HepG2 (cell line): ENCODE results near the gene SEMA4C. TPM values are rescaled to one million over a fixed set of nuclear protein-coding genes. Genes with fewer than 3 reads are reported as not detected.

Experiments used
- ATAC-seq: fragments of 200-7000 bp; cut with Tn5 transposase; 3 replicates; pipeline ENCODE4 v1.9.1; 2020; ENCODE audit warnings: mild to moderate bottlenecking, moderate library complexity
- BruUV-seq: library from RNA; stranded (reverse); fragments of 400-500 nt; replicated peaks from 2 replicates; lab custom pipeline; 2021; lab: Mats Ljungman, UMichigan
- CTCF ChIA-PET: fragments of 300-600 bp; formaldehyde crosslinking; extraction: SDS; loops from one replicate; lab custom pipeline; 2021; ENCODE audit warnings: low total read pairs, inconsistent platforms, low intra/inter-chr PET ratio; lab: Yijun Ruan, JAX
- POLR2A ChIA-PET: fragments of 350-600 bp; sonication (Branson Sonifier 250); formaldehyde crosslinking; loops from one replicate; lab custom pipeline; 2020; ENCODE audit warnings: antibody characterized with exemption, inconsistent platforms; lab: Yijun Ruan, JAX
- DNase-seq: peaks from one replicate; pipeline ENCODE4 v3.0.0-alpha.2; 2015; ENCODE audit warnings: low spot score
- FAIRE-seq: peaks from 3 replicates; lab custom pipeline; 2011; peaks lifted over from hg19 to GRCh38; lab: Jason Lieb, UNC
- H2AFZ ChIP-seq: one replicate; pipeline ENCODE4 v1.6.1; 2011; ENCODE audit warnings: low read length, inconsistent platforms
- H3K27ac ChIP-seq: fragments of 300-600 bp; 3 replicates; pipeline ENCODE4 v1.8.0; 2011; ENCODE audit warnings: mixed run types, mild to moderate bottlenecking, mixed read lengths, low read length, inconsistent platforms; ENCODE audit not compliant: insufficient read depth; ENCODE audit errors: extremely low read length
- H3K27me3 ChIP-seq, 2 experiments: fragments of 200-600 bp in 1 of 2; 2 replicates in 1 of 2; 3 replicates in 1 of 2; pipeline versions ENCODE4 v1.6.0 to v1.8.0; 2011; ENCODE audit warnings: low read length in 2 of 2, mild to moderate bottlenecking in 2 of 2, moderate library complexity in 2 of 2, inconsistent platforms in 1 of 2; ENCODE audit not compliant: insufficient read depth in 2 of 2, control insufficient read depth in 1 of 2
- H3K36me3 ChIP-seq, 2 experiments: fragments of 200-600 bp in 1 of 2; replicated peaks in 1 of 2; 2 replicates in 1 of 2; 3 replicates in 1 of 2; pipeline versions ENCODE4 v1.5.1 to v1.8.0; 2011; ENCODE audit warnings: low read length in 2 of 2, inconsistent platforms in 1 of 2; ENCODE audit not compliant: insufficient read depth in 2 of 2, control insufficient read depth in 1 of 2
- H3K4me1 ChIP-seq: 2 replicates; pipeline ENCODE4 v1.5.1; 2012; ENCODE audit warnings: low read length, inconsistent platforms; ENCODE audit not compliant: insufficient read depth
- H3K4me2 ChIP-seq: 2 replicates; pipeline ENCODE4 v1.6.0; 2011; ENCODE audit warnings: low read depth, low read length, inconsistent platforms
- H3K4me3 ChIP-seq, 3 experiments: fragments of 200-600 bp in 1 of 3; sonication (generic), shearing (Covaris generic) in 1 of 3; replicated peaks in 1 of 3; 2 replicates each; pipeline ENCODE4 v1.5.1; 2011 to 2016; ENCODE audit warnings: low read length in 3 of 3, inconsistent platforms in 2 of 3, low read depth in 2 of 3, mild to moderate bottlenecking in 2 of 3, control low read depth in 1 of 3, mixed read lengths in 1 of 3; ENCODE audit not compliant: insufficient read depth in 1 of 3
- H3K79me2 ChIP-seq: one replicate; pipeline ENCODE4 v1.6.1; 2011; ENCODE audit warnings: low read length, inconsistent platforms; ENCODE audit not compliant: insufficient read depth
- H3K9ac ChIP-seq: 2 replicates; pipeline ENCODE4 v1.6.0; 2011; ENCODE audit warnings: mild to moderate bottlenecking, low read depth, low read length, inconsistent platforms; ENCODE audit not compliant: insufficient read depth
- H3K9me3 ChIP-seq: 2 replicates; pipeline ENCODE4 v1.5.1; 2012; ENCODE audit warnings: mild to moderate bottlenecking, low read length
- H4K20me1 ChIP-seq: 2 replicates; pipeline ENCODE4 v1.6.0; 2011; ENCODE audit warnings: inconsistent platforms, mild to moderate bottlenecking, low read length, moderate library complexity; ENCODE audit not compliant: insufficient read depth
- IRX3 ChIP-seq: sonication (generic); formaldehyde crosslinking; IDR thresholded peaks from 2 replicates; pipeline ENCODE4 v1.8.1; 2023; ENCODE audit warnings: mild to moderate bottlenecking, low read depth, missing genetic modification reagents, borderline replicate concordance
- MYPOP ChIP-seq: sonication (generic); formaldehyde crosslinking; IDR thresholded peaks from 2 replicates; pipeline ENCODE4 v1.8.1; 2023; ENCODE audit warnings: mild to moderate bottlenecking, moderate library complexity, missing genetic modification reagents
- PRDM15 ChIP-seq: sonication (generic); formaldehyde crosslinking; IDR thresholded peaks from 2 replicates; pipeline ENCODE4 v1.4.0; 2020; ENCODE audit warnings: missing genetic modification reagents
- SCMH1 ChIP-seq: sonication (generic); formaldehyde crosslinking; IDR thresholded peaks from 2 replicates; pipeline ENCODE4 v1.9.0; 2021; ENCODE audit warnings: missing genetic modification reagents, mild to moderate bottlenecking, borderline replicate concordance
- SMYD3 ChIP-seq: sonication (generic); formaldehyde crosslinking; IDR thresholded peaks from 2 replicates; pipeline ENCODE4 v1.8.1; 2023; ENCODE audit warnings: mild to moderate bottlenecking, missing genetic modification reagents
- TAF15 ChIP-seq: fragments of 200-400 bp; formaldehyde crosslinking; IDR thresholded peaks from one replicate; pipeline ENCODE4 v1.6.1; 2018; ENCODE audit warnings: mild to moderate bottlenecking, low read depth, low read length; ENCODE audit not compliant: poor library complexity, severe bottlenecking
- TEAD2 ChIP-seq: sonication (generic); formaldehyde crosslinking; IDR thresholded peaks from 2 replicates; pipeline ENCODE4 v1.9.0; 2021; ENCODE audit warnings: missing genetic modification reagents
- ZFAT ChIP-seq: sonication (generic); formaldehyde crosslinking; conservative IDR thresholded peaks from 2 replicates; pipeline ENCODE4 v1.8.1; 2023; ENCODE audit warnings: missing genetic modification reagents, inconsistent platforms
- ZFYVE20 ChIP-seq: sonication (generic); formaldehyde crosslinking; IDR thresholded peaks from 2 replicates; pipeline ENCODE4 v1.8.0; 2023; ENCODE audit warnings: low read depth, mild to moderate bottlenecking, moderate library complexity, missing genetic modification reagents, borderline replicate concordance
- ZNF558 ChIP-seq: sonication (generic); formaldehyde crosslinking; IDR thresholded peaks from 2 replicates; pipeline ENCODE4 v1.9.0; 2022; ENCODE audit warnings: mild to moderate bottlenecking, missing genetic modification reagents, borderline replicate concordance
- ZNF724P ChIP-seq: sonication (generic); formaldehyde crosslinking; IDR thresholded peaks from 2 replicates; pipeline ENCODE4 v1.8.0; 2022; ENCODE audit warnings: missing genetic modification reagents, borderline replicate concordance
- ZSCAN31 ChIP-seq: sonication (generic); formaldehyde crosslinking; IDR thresholded peaks from 2 replicates; pipeline ENCODE4 v1.5.0; 2020; ENCODE audit warnings: low read depth, mild to moderate bottlenecking, missing genetic modification reagents
- WGBS: methylation state at CpG from one replicate; pipeline ENCODE4 v1.1.6; 2017; ENCODE audit warnings: low lambda C conversion rate; 5-methylcytosine and 5-hydroxymethylcytosine counted together
- in situ Hi-C: cut with HindIII; loops from 2 replicates; pipeline ENCODE4 v1.10.0; 2017; ENCODE audit warnings: low pct_unique_long_range_greater_than_20kb; ENCODE audit not compliant: extremely low pct_ligation_motif_present
- intact Hi-C: fragments of 100-400 bp; cut with micrococcal nuclease; formaldehyde crosslinking; loops from one replicate; pipeline ENCODE4 v1.10.0; 2022; ENCODE audit not compliant: unreplicated experiment
- polyA plus RNA-seq, 8 experiments: library from polyadenylated mRNA; depleted of rRNA in 3 of 8; stranded (reverse) in 7 of 8; unstranded in 1 of 8; fragments of >200 nt; fragmentation: Illumina TruSeq in 4 of 8; extraction: Trizol in 4 of 8; gene quantifications; 2 replicates each; pipeline versions ENCODE4 v1.2.1 to v1.2.3, GENCODE V29; 2011 to 2016; ENCODE audit warnings: low read depth in 4 of 8, missing spikeins in 1 of 8, mixed read lengths in 1 of 8; ENCODE audit not compliant: insufficient read depth in 1 of 8
- total RNA-seq, 5 experiments: library from RNA; depleted of rRNA; stranded (reverse); fragments of >200 nt; fragmentation: Illumina TruSeq; extraction: Trizol; gene quantifications; 2 replicates each; pipeline ENCODE4 v1.2.3, GENCODE V29; 2016; ENCODE audit warnings: low read depth in 1 of 5

Gene SEMA4C
- total and polyA plus RNA-seq, 2 of the 13 experiments (the other 11 are each of a cell fraction or from before 2014, with no cell fraction given), result 25.9 to 46.6 TPM

- H3K9ac ChIP-seq, result no peak overlapping the region
- H2AFZ ChIP-seq, result no peak overlapping the region
- WGBS, result 93% methylated on average over 4 of the region's 4 CpGs
- peaks cover 26% of the 10 kb centered on the region for H3K79me2 ChIP-seq
- no TSS peak for BruUV-seq
- H3K4me2 ChIP-seq, result no peak overlapping the region
- ATAC-seq, result no peak
- H3K36me3 ChIP-seq, result 0 out of 5 replicates have a peak, but pooled peaks cover 0 to 3% of the 10 kb centered on the region in 2 experiments
- CTCF ChIA-PET, result no interaction called here
- FAIRE-seq, result no peak
- H3K9me3 ChIP-seq, result no peaks in the 10 kb centered on the region
- no peak overlapping the region for H3K27ac ChIP-seq
- H4K20me1 ChIP-seq, result peaks cover 16% of the 10 kb centered on the region; the same call in 1 of the 2 replicates
- H3K27me3 ChIP-seq, result no peaks in the 10 kb centered on the region; a peak in 1 of 5 replicates
- peaks cover 71% of the 10 kb centered on the region for H3K4me1 ChIP-seq
- intact Hi-C loops, result no loop called here
- POLR2A ChIA-PET, result interaction anchor here (0.7 to 2.0 kb wide), 4 partner anchors 11 to 55 kb away, joined by 3 to 4 read pairs (median 4); partner anchors contain the start of gene ANKRD39
- no peak overlapping the region for H3K4me3 ChIP-seq
- in situ Hi-C loops, result no loop called here
- TF ChIP-seq MYPOP (no peak), TEAD2 (CRISPR knock-in tag) (no peak), ZNF558 (CRISPR knock-in tag) (no peak), ZSCAN31 (no peak), IRX3 (no peak), ZFAT (CRISPR knock-in tag) (no peak), ZFYVE20 (CRISPR knock-in tag) (no peak), TAF15 (no peak), ZNF724P (no peak), SMYD3 (CRISPR knock-in tag) (no peak), PRDM15 (no peak), SCMH1 (CRISPR knock-in tag) (no peak)
- TF ChIP-seq, all 625 proteins: peak for 0
- DNase-seq, result no peak
Observed at GRCh38 chr2:96813656-96814055, 56.2 kb downstream of the SEMA4C start.
